Activated CD4-positive, alpha-beta T cell treated with anti-CD3 and anti-CD28 coated beads, Interleukin-2, amount 10 ng/mL, durations not matched to agents 7 days and 5 days (primary cell): ENCODE results near the gene FOXC1. TPM values are rescaled to one million over a fixed set of nuclear protein-coding genes. Genes with fewer than 3 reads are reported as not detected.

ENCODE experiments used
- CTCF ChIA-PET: fragments of 350-600 bp; sonication (Branson Sonifier 250); formaldehyde crosslinking; loops from one replicate; lab custom pipeline; 2021; ENCODE audit warnings: antibody characterized with exemption; lab: Charles Lee
- POLR2A ChIA-PET: fragments of 350-600 bp; sonication (Branson Sonifier 250); formaldehyde crosslinking; loops from one replicate; lab custom pipeline; 2021; ENCODE audit warnings: antibody characterized with exemption; lab: Charles Lee
- DNase-seq: peaks from one replicate; pipeline ENCODE4 v3.0.0-alpha.2; 2020
- H3K27ac Mint-ChIP-seq: one replicate; pipeline ENCODE4 v1.8.0; 2021; ENCODE audit warnings: mild to moderate bottlenecking, moderate library complexity, mixed read lengths
- H3K27me3 Mint-ChIP-seq: one replicate; pipeline ENCODE4 v1.8.0; 2021; ENCODE audit warnings: mixed read lengths
- H3K36me3 Mint-ChIP-seq: one replicate; pipeline ENCODE4 v1.8.0; 2021; ENCODE audit warnings: low read depth, mixed read lengths
- H3K4me1 Mint-ChIP-seq: one replicate; pipeline ENCODE4 v1.8.0; 2021; ENCODE audit warnings: mixed read lengths
- H3K4me3 Mint-ChIP-seq: one replicate; pipeline ENCODE4 v1.8.0; 2021; ENCODE audit warnings: mild to moderate bottlenecking, moderate library complexity, mixed read lengths
- H3K9me3 Mint-ChIP-seq: one replicate; pipeline ENCODE4 v1.8.0; 2021; ENCODE audit warnings: mixed read lengths
- total RNA-seq, 2 experiments: library from RNA; stranded (reverse); gene quantifications; one replicate each; pipeline ENCODE4 v1.2.3, GENCODE V29; 2021

Gene FOXC1
- total RNA-seq, 2 experiments from 2014 or later = not detected

- POLR2A ChIA-PET = no interaction called here
- peak overlapping the region; percentile 82 for H3K27ac Mint-ChIP-seq
- H3K36me3 Mint-ChIP-seq = no peaks in the 10 kb centered on the region
- CTCF ChIA-PET = interaction anchor here (0.6 to 2.0 kb wide), 2 partner anchors 16 to 836 kb away, joined by 3 to 6 read pairs; no protein-coding TSS in a partner anchor
- peak overlapping the region; percentile 64 for H3K4me3 Mint-ChIP-seq
- H3K9me3 Mint-ChIP-seq = no peaks in the 10 kb centered on the region
- H3K27me3 Mint-ChIP-seq = peaks cover 62% of the 10 kb centered on the region
- DNase-seq = no peak
- peaks cover 27% of the 10 kb centered on the region for H3K4me1 Mint-ChIP-seq
Measured at GRCh38 chr6:1612299-1612973, 2.7 kb downstream of the FOXC1 start.

- Mint-ChIP-seq H3K27me3 (peaks cover 61% of the 10 kb centered on the region), H3K27ac (peak overlapping the region; percentile 13)
Measured at GRCh38 chr6:1612974-1613306, 3.2 kb downstream of the FOXC1 start.

GRCh38 chr6:1613346-1613687, 3.6 kb downstream of the FOXC1 start:
- H3K4me3 Mint-ChIP-seq = no peak overlapping the region
- H3K27me3 Mint-ChIP-seq = peaks cover 61% of the 10 kb centered on the region
- CTCF ChIA-PET = no interaction called here
- POLR2A ChIA-PET = no interaction called here
- H3K9me3 Mint-ChIP-seq = no peaks in the 10 kb centered on the region
- H3K36me3 Mint-ChIP-seq = no peaks in the 10 kb centered on the region
- no peak for DNase-seq
- H3K4me1 Mint-ChIP-seq = peaks cover 21% of the 10 kb centered on the region
- H3K27ac Mint-ChIP-seq = peak overlapping the region; percentile 13

More at GRCh38 chr6:1612974-1613306, 3.2 kb downstream of the FOXC1 start:
- DNase-seq = no peak
- Mint-ChIP-seq H3K36me3 (no peaks in the 10 kb centered on the region), H3K4me1 (peaks cover 24% of the 10 kb centered on the region), H3K9me3 (no peaks in the 10 kb centered on the region), H3K4me3 (no peak overlapping the region)
- ChIA-PET POLR2A (no interaction called here), CTCF (no interaction called here)

GRCh38 chr6:1613688-1614447, 4.2 kb downstream of the FOXC1 start:
- CTCF ChIA-PET = interaction anchor here (0.9 to 1.0 kb wide), 3 partner anchors 10 to 227 kb away, joined by 3 to 4 read pairs (median 3); no protein-coding TSS in a partner anchor
- POLR2A ChIA-PET = no interaction called here
- no peaks in the 10 kb centered on the region for H3K9me3 Mint-ChIP-seq
- no peaks in the 10 kb centered on the region for H3K36me3 Mint-ChIP-seq
- peaks cover 17% of the 10 kb centered on the region for H3K4me1 Mint-ChIP-seq
- no peak overlapping the region for H3K4me3 Mint-ChIP-seq
- peak overlapping the region; percentile 13 for H3K27ac Mint-ChIP-seq
- H3K27me3 Mint-ChIP-seq = peaks cover 61% of the 10 kb centered on the region
- no peak for DNase-seq

- Mint-ChIP-seq H3K4me1 (peaks cover 15% of the 10 kb centered on the region), H3K9me3 (no peaks in the 10 kb centered on the region), H3K27me3 (peaks cover 59% of the 10 kb centered on the region), H3K4me3 (no peak overlapping the region), H3K27ac (no peak overlapping the region), H3K36me3 (no peaks in the 10 kb centered on the region)
- no peak for DNase-seq
- ChIA-PET CTCF (interaction anchor here (0.9 to 1.6 kb wide), 4 partner anchors 8 to 227 kb away, joined by 3 to 5 read pairs (median 4); no protein-coding TSS in a partner anchor), POLR2A (no interaction called here)
Measured at GRCh38 chr6:1614448-1615150, 4.9 kb downstream of the FOXC1 start.

- no peaks in the 10 kb centered on the region for H3K36me3 Mint-ChIP-seq
- H3K27ac Mint-ChIP-seq = no peak overlapping the region
- H3K4me3 Mint-ChIP-seq = no peak overlapping the region
- POLR2A ChIA-PET = no interaction called here
- H3K4me1 Mint-ChIP-seq = peaks cover 15% of the 10 kb centered on the region
- CTCF ChIA-PET = interaction anchor here (0.7 to 1.6 kb wide), 2 partner anchors 9 to 372 kb away, joined by 3 to 5 read pairs; no protein-coding TSS in a partner anchor
- DNase-seq = no peak
- no peaks in the 10 kb centered on the region for H3K9me3 Mint-ChIP-seq
- H3K27me3 Mint-ChIP-seq = peaks cover 62% of the 10 kb centered on the region
Measured at GRCh38 chr6:1615151-1615852, 5.6 kb downstream of the FOXC1 start.

- ChIA-PET CTCF (interaction anchor here (0.7 to 1.9 kb wide), 3 partner anchors 9 to 488 kb away, joined by 3 to 6 read pairs (median 5); no protein-coding TSS in a partner anchor), POLR2A (no interaction called here)
- DNase-seq = no peak
- Mint-ChIP-seq H3K9me3 (no peaks in the 10 kb centered on the region), H3K27me3 (peaks cover 60% of the 10 kb centered on the region), H3K27ac (no peak overlapping the region), H3K4me1 (peaks cover 12% of the 10 kb centered on the region), H3K4me3 (no peak overlapping the region), H3K36me3 (no peaks in the 10 kb centered on the region)
Measured at GRCh38 chr6:1615853-1616420, 6.2 kb downstream of the FOXC1 start.

GRCh38 chr6:1616701-1617463, 7.2 kb downstream of the FOXC1 start:
- POLR2A ChIA-PET = no interaction called here
- H3K27me3 Mint-ChIP-seq = peaks cover 64% of the 10 kb centered on the region
- no peak for DNase-seq
- no peaks in the 10 kb centered on the region for H3K9me3 Mint-ChIP-seq
- CTCF ChIA-PET = interaction anchor here (0.8 to 1.9 kb wide), 4 partner anchors 11 to 487 kb away, joined by 3 to 6 read pairs (median 3); no protein-coding TSS in a partner anchor
- H3K27ac Mint-ChIP-seq = no peak overlapping the region
- H3K4me1 Mint-ChIP-seq = peaks cover 10% of the 10 kb centered on the region
- H3K36me3 Mint-ChIP-seq = no peaks in the 10 kb centered on the region
- no peak overlapping the region for H3K4me3 Mint-ChIP-seq

- peaks cover 62% of the 10 kb centered on the region for H3K27me3 Mint-ChIP-seq
- no peak for DNase-seq
- ChIA-PET CTCF (interaction anchor here (0.7 to 1.9 kb wide), 5 partner anchors 12 to 487 kb away, joined by 3 to 6 read pairs (median 3); no protein-coding TSS in a partner anchor), POLR2A (no interaction called here)
- no peak overlapping the region for H3K4me3 Mint-ChIP-seq
- H3K4me1 Mint-ChIP-seq = peaks cover 5% of the 10 kb centered on the region
- H3K9me3 Mint-ChIP-seq = no peaks in the 10 kb centered on the region
- H3K27ac Mint-ChIP-seq = no peak overlapping the region
- H3K36me3 Mint-ChIP-seq = no peaks in the 10 kb centered on the region
Measured at GRCh38 chr6:1617466-1618310, 8.0 kb downstream of the FOXC1 start.

GRCh38 chr6:1618311-1619097, 8.8 kb downstream of the FOXC1 start:
- Mint-ChIP-seq H3K27me3 (peaks cover 62% of the 10 kb centered on the region), H3K36me3 (no peaks in the 10 kb centered on the region), H3K9me3 (no peaks in the 10 kb centered on the region), H3K27ac (peak overlapping the region; percentile 46), H3K4me1 (peaks cover 3% of the 10 kb centered on the region), H3K4me3 (no peak overlapping the region)
- POLR2A ChIA-PET = no interaction called here
- CTCF ChIA-PET = no interaction called here
- DNase-seq = no peak
